ENCODE data around the gene KLC3.
"Not testable (repeated sequence)": the region's sequence is repeated elsewhere in the genome, so short reads cannot be mapped to it uniquely, and the experiment has no call there.

DNA sequence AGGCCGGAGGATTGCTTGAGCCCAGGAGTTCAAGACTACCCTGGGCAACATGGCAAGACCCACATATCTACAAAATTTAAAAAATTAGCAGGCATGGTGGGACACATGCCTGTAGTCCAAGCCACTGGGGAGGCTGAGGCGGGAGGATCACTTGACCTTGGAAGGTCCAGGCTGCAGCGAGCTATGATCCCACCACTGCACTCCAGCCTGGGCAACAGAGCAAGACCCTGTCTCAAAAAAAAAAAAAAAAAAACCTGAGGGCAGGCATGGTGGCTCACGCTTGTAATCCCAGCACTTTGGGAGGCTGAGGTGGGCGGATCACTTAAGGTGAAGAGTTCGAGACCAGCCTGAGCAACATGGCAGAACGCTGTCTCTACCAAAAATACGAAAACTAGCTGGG is 31.2 kb upstream of the KLC3 start:
- TF ChIP-seq, protein P1, sequence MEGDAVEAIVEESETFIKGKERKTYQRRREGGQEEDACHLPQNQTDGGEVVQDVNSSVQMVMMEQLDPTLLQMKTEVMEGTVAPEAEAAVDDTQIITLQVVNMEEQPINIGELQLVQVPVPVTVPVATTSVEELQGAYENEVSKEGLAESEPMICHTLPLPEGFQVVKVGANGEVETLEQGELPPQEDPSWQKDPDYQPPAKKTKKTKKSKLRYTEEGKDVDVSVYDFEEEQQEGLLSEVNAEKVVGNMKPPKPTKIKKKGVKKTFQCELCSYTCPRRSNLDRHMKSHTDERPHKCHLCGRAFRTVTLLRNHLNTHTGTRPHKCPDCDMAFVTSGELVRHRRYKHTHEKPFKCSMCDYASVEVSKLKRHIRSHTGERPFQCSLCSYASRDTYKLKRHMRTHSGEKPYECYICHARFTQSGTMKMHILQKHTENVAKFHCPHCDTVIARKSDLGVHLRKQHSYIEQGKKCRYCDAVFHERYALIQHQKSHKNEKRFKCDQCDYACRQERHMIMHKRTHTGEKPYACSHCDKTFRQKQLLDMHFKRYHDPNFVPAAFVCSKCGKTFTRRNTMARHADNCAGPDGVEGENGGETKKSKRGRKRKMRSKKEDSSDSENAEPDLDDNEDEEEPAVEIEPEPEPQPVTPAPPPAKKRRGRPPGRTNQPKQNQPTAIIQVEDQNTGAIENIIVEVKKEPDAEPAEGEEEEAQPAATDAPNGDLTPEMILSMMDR (IDR thresholded peaks at IDR 0.05) = not testable (repeated sequence)
- TF ChIP-seq ZFX (IDR thresholded peaks at IDR 0.05; ENCODE audit: borderline replicate concordance) = not testable (repeated sequence)
